GM21529 (cell line): Measurements from ENCODE around the gene MTREX.

ENCODE experiments used
- ATAC-seq: cut with Tn5 transposase; IDR thresholded peaks from one replicate; pipeline ENCODE4 v1.9.1; 2021; ENCODE audit not compliant: unreplicated experiment

The MTREX gene

DNA sequence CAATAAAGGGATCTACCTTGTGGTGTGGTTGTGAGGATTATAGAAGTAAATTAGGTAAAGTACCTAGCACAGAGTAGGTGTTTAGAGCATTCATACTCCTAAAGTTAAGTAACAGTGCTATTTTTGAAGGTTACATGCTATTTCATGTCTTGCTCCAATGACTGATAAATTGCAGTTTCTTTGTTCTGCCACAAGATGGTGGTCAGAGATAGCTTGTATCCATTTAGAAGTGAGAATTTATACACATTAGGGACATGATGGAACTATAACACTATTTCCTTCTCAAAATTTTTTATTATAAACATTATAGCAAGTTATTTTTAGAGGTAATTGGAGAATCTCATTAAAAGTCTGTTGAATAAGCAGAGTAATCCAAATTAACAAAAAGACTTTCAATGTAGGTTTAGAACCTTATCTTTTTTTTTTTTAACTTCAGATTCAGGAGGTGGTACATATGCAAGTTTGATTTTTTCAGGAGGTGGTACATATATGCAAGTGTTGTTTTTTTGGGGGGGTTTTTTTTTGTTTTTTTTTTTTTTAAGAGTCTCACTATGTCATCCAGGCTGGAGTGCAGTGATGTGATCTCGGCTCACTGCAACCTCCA lies 17.1 kb downstream of the MTREX start:
- peak; percentile 57 for ATAC-seq

DNA sequence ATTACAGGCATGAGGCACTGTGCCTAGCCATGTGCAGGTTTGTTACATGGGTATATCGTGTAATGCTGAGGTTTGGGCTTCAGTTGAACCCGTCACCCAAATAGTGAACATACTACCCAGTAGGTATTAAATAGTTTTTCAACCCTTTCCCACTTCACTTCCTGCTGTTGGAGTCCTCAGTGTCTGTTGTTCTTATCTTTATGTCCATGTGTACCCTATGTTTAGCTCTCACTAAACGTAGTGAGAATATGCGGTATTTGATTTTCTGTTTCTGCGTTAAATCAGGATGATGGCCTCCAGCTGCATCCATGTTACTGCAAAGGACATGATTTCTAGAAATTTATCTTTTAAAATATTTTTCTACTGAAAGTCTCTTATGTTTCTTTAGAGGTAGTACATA lies 17.8 kb downstream of the MTREX start:
- no peak for ATAC-seq

DNA sequence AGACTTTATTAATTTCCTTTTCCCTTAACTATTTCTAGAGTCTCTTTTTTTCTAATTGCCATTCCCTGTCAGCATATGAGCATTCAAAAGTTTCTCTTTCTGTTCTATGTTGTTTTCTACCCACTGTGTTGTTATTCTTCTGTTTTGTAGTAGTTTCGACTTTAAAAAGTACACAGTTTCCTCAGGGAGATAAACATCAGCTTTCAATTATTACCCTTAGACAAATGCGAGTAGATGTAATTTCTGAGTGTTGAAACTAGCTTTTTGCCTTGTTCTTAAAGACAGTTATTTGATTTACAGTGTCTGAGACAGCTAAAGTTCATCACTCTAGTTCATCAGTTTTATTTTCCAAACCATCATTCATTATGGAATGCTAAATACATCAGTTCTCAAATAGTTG lies 19.5 kb downstream of the MTREX start:
- ATAC-seq: no peak

DNA sequence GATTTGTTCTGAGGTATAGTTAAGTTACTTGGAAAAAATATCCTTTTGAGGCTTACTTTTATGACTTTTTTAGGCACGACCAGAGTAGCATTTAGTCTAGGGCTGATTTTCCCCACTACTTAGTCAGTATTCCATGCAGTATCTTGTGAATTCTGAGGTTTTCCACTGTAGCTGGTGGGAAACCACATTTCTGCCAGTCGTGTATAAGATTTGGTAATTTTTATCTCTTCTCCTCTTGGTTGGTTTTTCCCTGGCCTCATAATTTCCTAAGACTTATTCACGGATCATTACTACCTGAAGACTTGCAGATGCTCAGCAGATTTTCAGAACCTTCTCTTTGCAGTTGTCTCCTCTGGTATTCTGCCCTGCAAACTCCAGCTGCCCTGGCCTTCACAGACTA lies 23.5 kb downstream of the MTREX start:
- ATAC-seq: no peak

DNA sequence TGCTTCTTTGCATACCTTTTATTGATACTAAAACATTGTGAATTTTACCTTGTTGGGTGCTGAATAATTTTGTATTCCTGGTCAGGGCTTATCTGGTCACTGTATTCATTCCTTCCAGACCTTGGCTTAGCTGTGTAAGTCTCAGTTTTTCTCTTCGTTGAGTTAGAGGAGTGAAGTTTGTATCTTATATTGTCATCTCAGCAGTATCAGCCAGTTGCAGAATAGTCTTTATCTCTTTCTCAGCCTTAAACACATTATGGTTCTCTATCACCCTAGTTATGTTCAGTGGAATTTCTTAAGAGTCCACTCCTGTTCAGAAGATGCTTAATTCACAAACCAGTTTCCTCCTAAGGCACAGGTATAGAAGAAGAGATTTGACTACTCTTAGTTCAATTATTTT lies 25.2 kb downstream of the MTREX start:
- no peak for ATAC-seq

DNA sequence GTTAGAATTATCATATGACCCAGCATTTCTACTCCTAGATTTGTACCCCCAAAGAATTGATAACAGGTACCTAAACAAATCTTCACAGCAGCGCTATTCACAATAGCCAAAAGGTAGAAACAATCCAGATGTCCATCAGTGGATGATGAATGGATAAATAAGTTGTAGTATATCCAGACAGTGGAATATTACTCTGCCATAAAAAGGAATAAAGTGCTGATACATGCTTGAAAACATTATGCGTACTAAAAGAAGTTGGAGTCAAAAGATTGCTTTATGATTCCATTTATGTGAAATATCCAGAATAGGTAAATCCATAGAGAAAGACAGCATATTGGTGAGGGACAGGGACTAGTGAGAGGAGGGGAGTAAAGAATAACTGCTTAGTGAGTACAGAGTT lies 26.0 kb downstream of the MTREX start:
- no peak for ATAC-seq

DNA sequence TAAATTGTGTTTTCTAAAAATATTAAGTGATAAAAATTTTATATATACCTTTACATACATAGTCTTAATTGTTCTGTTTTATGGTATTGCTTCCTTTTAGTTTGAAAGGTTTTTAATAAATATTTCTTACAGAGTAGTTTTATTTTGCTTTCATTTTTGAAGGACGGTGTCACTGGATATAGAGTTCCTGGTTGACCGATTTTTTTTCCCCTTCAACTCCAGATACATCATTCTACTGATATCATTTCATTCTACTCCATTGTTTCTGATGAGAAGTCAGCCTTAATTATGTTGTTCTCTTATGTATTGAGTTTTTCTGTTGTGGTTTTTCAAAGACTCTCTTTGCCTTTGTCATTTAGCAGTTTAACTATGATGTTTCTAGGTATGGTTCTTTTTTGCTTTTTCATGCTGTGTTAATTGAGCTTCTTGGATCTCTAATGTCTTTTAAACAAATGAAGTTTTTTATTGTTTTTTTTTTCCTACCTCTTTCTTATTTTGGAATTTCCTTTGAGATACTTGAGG lies 30.4 kb downstream of the MTREX start:
- no peak for ATAC-seq

DNA sequence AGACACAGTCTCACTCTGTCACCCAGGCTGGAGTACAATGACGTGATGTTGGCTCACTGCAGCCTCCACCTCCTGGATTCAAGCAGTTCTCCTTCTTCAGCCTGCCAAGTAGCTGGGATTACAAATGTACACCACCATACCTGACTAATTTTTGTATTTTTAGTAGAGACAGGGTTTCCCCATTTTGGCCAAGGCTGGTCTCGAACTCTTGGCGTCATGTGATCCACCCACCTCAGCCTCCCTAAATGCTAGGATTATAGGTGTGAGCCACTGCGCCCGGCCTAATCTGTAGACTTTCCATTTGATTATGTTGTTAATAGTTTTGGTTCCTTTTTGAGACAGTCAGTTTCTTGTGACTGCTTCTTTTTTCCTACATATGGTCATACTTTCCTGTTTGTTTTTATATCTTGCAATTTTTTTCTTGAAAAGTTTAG lies 31.0 kb downstream of the MTREX start:
- ATAC-seq: peak; percentile 84

DNA sequence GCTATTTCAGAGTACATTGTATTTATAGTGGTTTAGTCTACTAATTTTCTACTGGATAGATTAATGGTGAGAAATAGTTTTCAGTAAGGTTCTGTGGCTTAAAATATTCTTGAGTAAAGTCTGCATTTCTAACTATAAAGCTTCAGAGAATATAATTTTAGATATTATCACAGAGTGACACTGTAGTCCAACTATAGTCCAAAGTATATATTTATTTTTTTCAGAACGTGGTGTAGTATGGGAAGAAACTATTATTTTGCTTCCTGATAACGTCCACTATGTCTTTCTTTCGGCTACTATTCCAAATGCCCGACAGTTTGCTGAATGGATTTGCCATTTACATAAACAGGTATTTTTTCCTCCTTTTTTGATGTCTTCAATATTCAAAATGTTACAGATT lies 35.3 kb downstream of the MTREX start:
- ATAC-seq: no peak

DNA sequence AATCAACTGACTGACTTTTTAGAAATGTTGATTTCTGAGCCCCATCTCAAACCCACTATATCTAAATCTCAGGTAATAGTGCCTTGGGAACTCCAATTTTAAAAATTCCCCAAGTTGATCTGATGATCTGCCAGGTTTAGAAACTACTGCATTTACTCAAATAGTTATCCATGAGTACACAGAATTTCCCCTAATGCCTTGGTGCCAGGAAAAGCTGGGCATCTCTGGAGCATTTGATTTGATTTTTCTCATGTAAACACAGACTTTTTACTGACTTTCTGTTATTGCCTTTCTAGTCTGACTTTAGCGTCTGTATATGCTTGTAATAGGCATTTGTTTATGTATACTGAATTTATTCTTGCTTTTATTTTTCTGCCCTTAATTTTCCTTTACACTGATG lies 35.8 kb downstream of the MTREX start:
- ATAC-seq: no peak

DNA sequence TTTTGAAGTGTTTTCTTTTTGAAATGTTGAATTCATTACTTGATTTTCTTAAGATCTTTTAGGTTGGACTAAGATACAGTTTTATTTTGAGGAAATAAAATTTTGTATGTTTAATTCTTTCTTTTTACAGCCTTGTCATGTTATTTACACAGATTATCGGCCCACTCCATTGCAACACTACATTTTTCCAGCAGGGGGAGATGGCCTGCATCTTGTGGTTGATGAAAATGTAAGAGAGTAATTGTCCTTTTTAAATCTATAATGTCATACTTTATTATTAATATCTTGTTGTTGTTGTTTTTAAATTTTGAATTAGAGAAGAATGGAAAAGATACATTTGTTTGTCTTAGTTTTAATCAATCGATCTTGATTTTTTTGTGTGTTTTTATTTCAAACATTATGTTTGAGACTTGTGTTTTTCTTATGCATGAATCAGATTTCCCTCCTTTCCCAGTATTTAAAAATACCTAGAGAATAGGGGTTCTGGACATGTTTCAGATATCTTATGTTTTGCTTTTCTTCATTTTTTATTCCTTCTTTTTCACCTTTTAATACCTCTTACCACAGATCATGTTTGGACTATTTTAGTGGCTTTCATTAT lies 36.7 kb downstream of the MTREX start:
- ATAC-seq: no peak

DNA sequence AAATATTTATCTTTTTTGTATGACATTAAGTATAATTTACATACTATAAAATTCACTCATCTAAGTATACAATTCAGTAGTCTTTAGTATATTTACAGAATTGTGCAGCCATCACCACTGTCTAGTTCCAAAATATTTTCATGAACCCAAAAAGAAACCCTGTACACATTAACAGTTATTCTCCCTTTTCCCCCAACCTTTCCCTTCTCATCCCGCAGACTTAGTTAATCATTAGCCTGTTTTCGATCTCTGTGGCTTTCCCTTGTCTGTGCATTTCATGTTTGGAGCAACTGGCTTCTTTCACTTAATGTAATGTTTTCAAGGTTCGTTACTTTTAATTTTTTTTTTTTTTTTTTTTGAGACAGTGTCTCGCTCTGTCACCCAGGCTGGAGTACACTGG lies 37.5 kb downstream of the MTREX start:
- no peak for ATAC-seq

DNA sequence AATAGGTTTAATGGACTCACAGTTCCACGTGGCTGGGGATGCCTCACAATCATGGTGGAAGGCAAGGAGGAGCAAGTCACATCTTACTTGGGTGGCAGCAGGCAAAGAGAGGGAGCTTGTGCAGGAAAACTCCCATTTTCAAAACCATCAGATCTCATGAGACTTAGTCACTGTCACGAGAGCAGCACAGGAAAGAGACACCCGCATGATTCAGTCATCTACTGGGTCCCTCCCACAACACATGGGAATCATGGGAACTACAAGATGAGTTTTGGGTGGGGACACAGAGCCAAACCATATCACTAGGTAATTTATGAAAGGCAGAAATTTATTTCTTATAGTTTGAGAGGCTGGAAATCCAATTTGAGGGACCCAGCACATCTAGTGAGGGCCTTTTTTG lies 40.0 kb downstream of the MTREX start:
- ATAC-seq: no peak

DNA sequence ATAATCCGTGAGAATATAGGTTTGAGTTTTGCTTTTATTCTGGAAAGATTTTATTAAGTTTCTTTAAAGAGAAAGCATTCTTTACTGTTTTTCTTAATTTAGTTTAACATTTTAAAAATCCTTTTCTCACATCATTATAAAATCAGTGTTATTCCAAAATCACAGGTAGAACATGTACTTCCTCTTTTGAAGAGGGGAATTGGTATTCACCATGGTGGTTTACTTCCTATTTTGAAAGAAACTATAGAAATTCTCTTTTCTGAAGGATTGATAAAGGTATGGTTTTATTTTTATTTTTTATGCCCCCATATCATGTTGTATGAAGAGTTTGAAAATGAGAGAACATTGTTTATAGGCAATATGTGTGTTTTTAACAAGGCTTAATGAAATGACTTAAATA lies 43.0 kb downstream of the MTREX start:
- no peak for ATAC-seq

DNA sequence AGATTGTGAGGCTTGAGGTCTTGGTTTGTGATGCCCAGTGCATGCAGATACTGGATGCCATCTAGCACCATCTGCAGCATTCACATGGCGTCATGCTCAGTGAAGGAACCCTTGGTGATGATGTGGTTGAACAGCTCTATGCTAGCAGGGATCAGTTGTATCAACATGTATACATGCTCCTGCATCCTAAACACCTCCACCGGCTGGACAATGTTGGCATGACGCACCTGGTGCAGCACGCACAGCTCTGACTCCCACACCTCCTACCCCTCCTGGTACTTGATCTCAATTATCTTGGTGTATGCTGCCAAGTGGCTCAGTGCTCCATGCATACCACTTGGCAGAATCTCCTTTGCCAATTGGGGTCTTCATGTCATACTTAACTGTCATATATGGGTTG lies 49.1 kb downstream of the MTREX start:
- ATAC-seq: no peak

DNA sequence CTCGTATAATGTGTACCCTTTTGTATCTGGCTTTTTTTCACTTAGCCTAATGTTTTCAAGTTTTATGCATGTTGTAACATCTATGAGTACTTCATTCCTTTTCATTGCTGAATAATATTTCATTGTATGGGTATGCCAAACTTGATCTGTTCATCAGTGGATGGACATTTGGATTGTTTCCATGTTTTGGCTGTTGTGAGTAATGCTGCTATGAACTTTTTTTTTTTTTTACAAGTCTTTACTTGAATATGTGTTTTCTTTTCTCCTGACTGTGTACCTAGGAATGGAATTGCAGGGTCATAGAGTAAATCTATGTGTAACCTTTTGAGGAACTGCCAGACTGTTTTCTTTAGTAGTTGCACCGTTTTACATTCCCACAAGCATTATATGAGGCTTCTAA lies 52.4 kb downstream of the MTREX start:
- no peak for ATAC-seq

DNA sequence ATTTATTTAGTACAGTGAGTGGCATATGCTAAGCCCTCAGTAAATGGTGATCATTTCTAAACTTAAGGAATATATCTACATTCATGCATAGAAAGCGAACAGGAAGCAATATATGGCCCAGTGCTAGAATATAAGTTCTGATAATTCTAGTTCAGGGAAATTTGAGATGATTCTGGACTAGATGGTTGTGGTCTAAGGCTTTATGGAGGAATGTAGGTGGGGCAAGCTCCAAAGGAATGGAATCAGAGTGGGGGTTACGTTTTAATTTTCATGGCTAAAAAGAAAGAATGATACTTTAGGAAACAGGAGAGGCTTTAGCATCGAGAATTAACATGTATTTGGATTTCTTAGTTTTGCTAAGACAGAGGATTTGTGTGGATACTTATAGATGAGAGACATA lies 56.1 kb downstream of the MTREX start:
- no peak for ATAC-seq

DNA sequence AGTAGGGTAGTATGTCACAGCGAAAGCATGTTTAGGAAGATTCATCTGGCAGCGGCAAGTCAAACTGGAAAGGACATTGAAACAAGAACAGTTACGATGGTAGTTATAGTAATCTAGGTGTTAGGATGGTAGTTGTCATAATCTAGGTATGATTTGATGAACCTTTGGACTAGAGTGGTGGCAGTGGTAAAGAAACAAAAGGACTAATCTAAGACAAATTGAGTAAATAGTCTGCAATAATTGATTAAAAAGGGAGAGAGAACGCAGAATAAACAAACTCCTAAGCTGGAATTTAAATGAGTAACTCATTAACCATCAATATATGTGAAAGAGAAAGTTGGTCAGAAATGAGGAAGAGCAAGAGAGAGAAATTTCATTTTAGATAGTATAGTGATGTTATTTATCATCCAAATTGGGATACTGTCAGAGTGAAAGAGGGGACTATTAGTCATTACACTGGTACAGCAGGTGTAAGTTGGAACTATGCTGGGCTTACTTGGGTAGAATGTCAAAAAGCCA lies 56.8 kb downstream of the MTREX start:
- ATAC-seq: peak; percentile 97

DNA sequence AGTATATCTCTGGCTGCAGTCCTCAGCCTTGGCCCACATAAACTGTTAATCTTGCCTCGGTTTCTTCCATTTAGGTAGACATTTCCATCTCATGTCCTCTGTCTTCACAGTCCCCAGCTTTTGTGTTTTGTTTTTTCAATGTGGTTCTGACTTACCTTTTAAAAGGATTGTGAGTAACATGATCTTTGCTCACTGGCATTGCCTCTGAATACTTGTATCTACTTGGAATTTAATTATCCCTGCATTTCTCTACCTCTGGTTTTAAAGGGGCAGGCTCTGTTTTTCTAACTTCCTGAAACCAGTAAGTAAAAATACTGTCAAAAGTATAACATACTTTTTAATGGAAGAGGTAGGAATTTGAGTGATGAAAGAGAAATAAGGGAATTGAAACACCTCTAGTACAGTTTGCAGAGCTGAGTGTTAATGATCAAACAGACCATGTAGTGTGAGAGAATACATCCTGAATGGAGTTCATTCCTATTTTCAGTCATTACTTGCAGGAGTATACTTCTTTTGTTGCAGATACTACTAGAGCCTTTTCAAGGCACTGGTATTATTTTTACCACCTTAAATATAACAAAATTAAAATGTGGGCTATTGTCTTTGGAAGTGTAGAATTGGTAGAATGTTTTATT lies 62.6 kb downstream of the MTREX start:
- ATAC-seq: peak; percentile 45

DNA sequence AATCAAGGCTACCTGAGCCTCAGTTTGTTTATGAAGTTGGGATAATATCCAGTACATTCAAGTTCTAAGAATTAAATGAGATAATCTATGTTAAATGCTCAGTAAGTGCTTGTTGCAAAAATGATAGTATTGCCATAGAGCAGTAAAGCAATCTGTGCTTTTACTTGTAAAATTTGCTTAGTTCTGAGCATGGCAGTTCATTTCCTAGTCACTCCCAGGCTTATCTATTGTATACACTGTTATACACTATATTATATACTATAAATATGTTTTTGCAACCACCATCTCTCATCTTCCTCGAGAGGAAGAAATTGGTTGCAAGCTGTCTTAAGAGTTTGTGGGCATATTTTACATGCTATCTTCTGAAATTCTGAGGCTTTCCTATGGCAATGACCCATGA lies 63.4 kb downstream of the MTREX start:
- ATAC-seq: no peak

DNA sequence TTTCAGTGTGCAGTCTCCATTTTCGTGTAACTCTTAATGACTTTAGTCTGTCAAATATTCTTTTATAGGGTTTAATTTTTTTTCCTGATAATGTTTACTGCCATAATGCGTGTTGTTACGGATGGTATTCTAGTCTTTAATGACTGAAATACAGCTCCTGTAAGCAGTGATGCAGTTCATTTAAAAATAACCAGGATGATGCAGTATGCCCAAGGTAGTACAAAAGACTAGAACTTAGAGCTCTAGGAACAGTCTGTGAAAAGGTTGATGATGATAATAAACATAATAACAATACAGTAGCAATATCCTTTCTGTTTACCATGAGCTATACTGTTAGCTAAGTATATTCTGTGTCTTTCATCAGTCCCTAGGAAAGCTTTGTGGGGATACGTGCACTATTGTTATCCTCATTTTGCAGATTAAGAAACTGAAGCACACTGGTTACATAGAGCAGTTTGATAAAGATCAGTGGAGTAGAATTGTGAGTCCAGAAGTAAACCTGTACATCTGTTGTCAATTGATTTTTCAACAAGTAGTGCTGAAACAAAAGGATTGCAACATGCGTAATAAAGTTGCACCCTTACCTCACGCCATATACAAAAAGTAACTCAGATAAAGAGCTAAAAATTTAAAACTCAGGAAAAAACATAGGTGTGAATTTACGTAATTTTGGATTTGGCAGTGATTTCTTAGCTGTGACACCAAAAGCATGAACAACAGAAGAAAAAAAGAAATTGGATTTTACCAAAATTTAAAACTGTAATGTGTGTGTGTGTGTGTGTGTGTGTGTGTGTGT lies 64.5 kb downstream of the MTREX start:
- ATAC-seq: no peak

DNA sequence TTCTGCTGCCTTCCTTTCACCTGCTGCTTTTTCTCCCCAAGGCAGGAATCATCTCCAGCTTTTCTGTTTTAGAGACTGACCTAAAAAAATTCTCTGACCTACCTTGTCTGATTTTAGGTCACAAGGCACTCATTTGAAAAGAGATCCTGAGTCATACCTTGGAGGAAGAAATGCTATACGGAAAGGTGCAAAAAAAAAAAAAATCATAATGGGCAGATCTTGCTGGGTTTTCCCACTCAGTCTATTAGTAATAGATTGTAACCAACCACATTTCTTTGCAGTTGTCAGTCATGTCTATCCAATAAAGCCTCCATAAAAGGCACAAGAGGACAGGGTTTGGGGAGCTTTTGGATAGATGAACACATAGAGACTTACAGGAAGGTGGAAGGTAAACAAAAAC lies 70.0 kb downstream of the MTREX start:
- no peak for ATAC-seq
